ENCODE data around the gene RNF157.

RNF157 gene

DNA sequence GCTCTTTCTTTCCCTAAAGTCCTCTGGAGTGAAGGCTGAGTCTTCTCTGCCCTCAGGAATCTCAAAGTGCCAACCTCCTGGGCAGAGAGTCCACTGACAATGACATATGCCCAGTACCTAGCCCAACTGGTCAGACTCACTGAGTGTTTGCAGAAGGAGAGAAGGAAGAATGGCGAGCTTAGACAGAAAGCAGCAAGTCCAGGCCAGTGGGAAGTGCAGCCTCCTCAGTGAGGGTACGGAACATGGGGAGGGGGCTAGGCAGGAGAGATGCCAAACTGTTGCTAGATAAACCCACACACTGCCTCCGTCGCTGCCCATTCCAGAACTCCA lies 137.4 kb downstream of the RNF157 start:
- H3K36me3 ChIP-seq (ENCODE audit: low read depth): peaks cover 44% of the 10 kb centered on the region
- no peak for TF ChIP-seq CTCF (IDR thresholded peaks at IDR 0.05; ENCODE audit: poor library complexity, severe bottlenecking)
- DNase-seq (ENCODE audit: low spot score): no peak
- H3K27ac ChIP-seq (ENCODE audit: poor library complexity, severe bottlenecking): peak overlapping the region; percentile 24
- peak; percentile 11 for ATAC-seq (ENCODE audit: low read depth)
- peak overlapping the region; percentile 73 for H3K4me3 ChIP-seq (ENCODE audit: severe bottlenecking)
- H3K27me3 ChIP-seq (ENCODE audit: insufficient read depth, poor library complexity, severe bottlenecking): no peaks in the 10 kb centered on the region
- peaks cover 6% of the 10 kb centered on the region for H3K4me1 ChIP-seq (ENCODE audit: insufficient read depth, poor library complexity, severe bottlenecking)
- H3K9me3 ChIP-seq (ENCODE audit: severe bottlenecking): no peaks in the 10 kb centered on the region

DNA sequence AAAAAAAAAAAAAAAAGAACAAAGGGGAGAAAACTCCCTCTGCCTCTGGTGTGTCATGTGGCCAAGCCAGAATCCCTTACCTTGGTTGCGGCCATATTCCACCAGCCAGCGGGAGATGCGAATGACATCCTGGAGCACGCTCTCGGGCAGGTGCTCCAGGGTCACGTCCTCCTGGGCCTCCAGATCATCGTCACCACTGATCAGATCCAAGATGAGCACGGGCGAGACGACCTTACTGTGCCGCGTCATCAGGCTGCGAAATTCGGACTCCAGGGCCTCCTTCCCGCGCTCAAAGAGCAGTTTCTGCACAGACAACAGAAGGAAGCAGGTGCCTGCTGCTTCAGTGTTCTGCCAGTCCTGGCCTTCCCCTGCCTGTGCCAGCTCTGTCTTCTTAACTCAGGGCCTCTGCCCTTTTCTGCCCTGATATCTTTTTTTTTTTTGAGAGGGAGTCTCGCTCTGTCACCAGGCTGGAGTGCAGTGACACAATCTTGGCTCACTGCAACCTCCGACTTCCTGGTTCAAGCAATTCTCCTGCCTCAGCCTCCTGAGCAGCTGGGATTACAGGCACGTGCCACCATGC lies 142.5 kb downstream of the RNF157 start:
- no peaks in the 10 kb centered on the region for H3K27me3 ChIP-seq (ENCODE audit: insufficient read depth, poor library complexity, severe bottlenecking)
- no peak overlapping the region for H3K27ac ChIP-seq (ENCODE audit: poor library complexity, severe bottlenecking)
- no peaks in the 10 kb centered on the region for H3K9me3 ChIP-seq (ENCODE audit: severe bottlenecking)
- no peak for TF ChIP-seq CTCF (IDR thresholded peaks at IDR 0.05; ENCODE audit: poor library complexity, severe bottlenecking)
- H3K4me3 ChIP-seq (ENCODE audit: severe bottlenecking): no peak overlapping the region
- H3K36me3 ChIP-seq (ENCODE audit: low read depth): peaks cover 84% of the 10 kb centered on the region
- DNase-seq (ENCODE audit: low spot score) (no peak), ATAC-seq (ENCODE audit: low read depth) (no peak)
- peaks cover 3% of the 10 kb centered on the region for H3K4me1 ChIP-seq (ENCODE audit: insufficient read depth, poor library complexity, severe bottlenecking)

- Histone ChIP-seq H3K4me1 (ENCODE audit: insufficient read depth, poor library complexity, severe bottlenecking) (no peaks in the 10 kb centered on the region), H3K9me3 (ENCODE audit: severe bottlenecking) (no peaks in the 10 kb centered on the region), H3K27ac (ENCODE audit: poor library complexity, severe bottlenecking) (no peak overlapping the region), H3K4me3 (ENCODE audit: severe bottlenecking) (no peak overlapping the region), H3K27me3 (ENCODE audit: insufficient read depth, poor library complexity, severe bottlenecking) (no peaks in the 10 kb centered on the region), H3K36me3 (ENCODE audit: low read depth) (peaks cover 73% of the 10 kb centered on the region)
- DNase-seq (ENCODE audit: low spot score) (no peak), ATAC-seq (ENCODE audit: low read depth) (no peak)
- no peak for TF ChIP-seq CTCF (IDR thresholded peaks at IDR 0.05; ENCODE audit: poor library complexity, severe bottlenecking)
Observed at GRCh38 chr17:76095943-76096342, 144.3 kb downstream of the RNF157 start.

DNA sequence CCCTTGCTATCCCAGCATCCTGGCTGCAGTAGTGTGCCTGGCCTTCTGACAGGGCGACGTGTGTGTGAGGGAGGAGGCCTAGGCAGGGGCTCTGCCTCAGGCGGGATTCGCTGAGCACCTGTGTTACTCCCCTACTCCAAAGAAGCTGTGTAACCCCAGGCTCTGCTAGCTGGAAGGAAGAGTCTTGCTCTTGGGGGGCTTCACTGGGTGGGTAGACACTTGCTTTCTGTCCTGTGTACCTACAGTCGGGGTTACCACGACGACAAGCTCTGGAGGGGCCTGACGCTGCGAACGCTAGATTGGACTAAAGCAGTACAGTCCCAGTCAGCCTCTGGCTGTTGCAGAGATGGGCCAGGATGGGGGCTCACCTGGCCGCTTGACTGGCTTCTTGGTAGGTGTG lies 146.2 kb downstream of the RNF157 start:
- Histone ChIP-seq H3K4me1 (ENCODE audit: insufficient read depth, poor library complexity, severe bottlenecking) (no peaks in the 10 kb centered on the region), H3K9me3 (ENCODE audit: severe bottlenecking) (no peaks in the 10 kb centered on the region), H3K36me3 (ENCODE audit: low read depth) (peaks cover 70% of the 10 kb centered on the region), H3K4me3 (ENCODE audit: severe bottlenecking) (no peak overlapping the region), H3K27ac (ENCODE audit: poor library complexity, severe bottlenecking) (no peak overlapping the region), H3K27me3 (ENCODE audit: insufficient read depth, poor library complexity, severe bottlenecking) (no peaks in the 10 kb centered on the region)
- TF ChIP-seq CTCF (IDR thresholded peaks at IDR 0.05; ENCODE audit: poor library complexity, severe bottlenecking): no peak
- no peak for DNase-seq (ENCODE audit: low spot score)
- ATAC-seq (ENCODE audit: low read depth): no peak

- Histone ChIP-seq H3K9me3 (ENCODE audit: severe bottlenecking) (no peaks in the 10 kb centered on the region), H3K36me3 (ENCODE audit: low read depth) (peaks cover 69% of the 10 kb centered on the region), H3K4me3 (ENCODE audit: severe bottlenecking) (no peak overlapping the region), H3K4me1 (ENCODE audit: insufficient read depth, poor library complexity, severe bottlenecking) (no peaks in the 10 kb centered on the region), H3K27me3 (ENCODE audit: insufficient read depth, poor library complexity, severe bottlenecking) (no peaks in the 10 kb centered on the region), H3K27ac (ENCODE audit: poor library complexity, severe bottlenecking) (no peak overlapping the region)
- TF ChIP-seq CTCF (IDR thresholded peaks at IDR 0.05; ENCODE audit: poor library complexity, severe bottlenecking): no peak
- ATAC-seq (ENCODE audit: low read depth) (no peak), DNase-seq (ENCODE audit: low spot score) (no peak)
Observed at GRCh38 chr17:76092526-76093413, 147.5 kb downstream of the RNF157 start.
